Astrocyte (in vitro differentiated cells and primary cell): ENCODE data around the gene HLCS. TPM values are rescaled to one million over a fixed set of nuclear protein-coding genes. Genes with fewer than 3 reads are reported as not detected.

Source experiments
- DNase-seq: peaks from one replicate; pipeline ENCODE4 v3.0.0-alpha.2; 2010; ENCODE audit warnings: low read depth
- FAIRE-seq: peaks from 2 replicates; lab custom pipeline; 2011; peaks lifted over from hg19 to GRCh38; lab: Jason Lieb, UNC
- H2AFZ ChIP-seq: 2 replicates; pipeline ENCODE4 v1.6.0; 2012; ENCODE audit warnings: low read depth, low read length, inconsistent platforms
- H3K27ac ChIP-seq: 2 replicates; pipeline ENCODE4 v1.5.1; 2011; ENCODE audit warnings: low read depth, low read length, inconsistent platforms
- H3K27me3 ChIP-seq: 2 replicates; pipeline ENCODE4 v1.6.0; 2011; ENCODE audit warnings: low read length, inconsistent platforms; ENCODE audit not compliant: insufficient read depth
- H3K36me3 ChIP-seq: 2 replicates; pipeline ENCODE4 v1.5.1; 2011; ENCODE audit warnings: low read length, inconsistent platforms; ENCODE audit not compliant: insufficient read depth
- H3K4me1 ChIP-seq: 2 replicates; pipeline ENCODE4 v1.5.1; 2011; ENCODE audit warnings: low read length, inconsistent platforms; ENCODE audit not compliant: insufficient read depth
- H3K4me2 ChIP-seq: 2 replicates; pipeline ENCODE4 v1.6.0; 2012; ENCODE audit warnings: low read length, inconsistent platforms
- H3K4me3 ChIP-seq: 2 replicates; pipeline ENCODE4 v1.5.1; 2011; ENCODE audit warnings: low read depth, mild to moderate bottlenecking, low read length, inconsistent platforms; ENCODE audit not compliant: insufficient read depth
- H3K79me2 ChIP-seq: 2 replicates; pipeline ENCODE4 v1.6.0; 2012; ENCODE audit warnings: mild to moderate bottlenecking, low read length, inconsistent platforms; ENCODE audit not compliant: insufficient read depth
- H3K9ac ChIP-seq: 2 replicates; pipeline ENCODE4 v1.6.0; 2012; ENCODE audit warnings: mild to moderate bottlenecking, low read length, inconsistent platforms
- H3K9me3 ChIP-seq: 2 replicates; pipeline ENCODE4 v1.5.1; 2012; ENCODE audit warnings: low read depth, mild to moderate bottlenecking, low read length, inconsistent platforms; ENCODE audit not compliant: insufficient read depth
- H4K20me1 ChIP-seq: 2 replicates; pipeline ENCODE4 v1.6.0; 2012; ENCODE audit warnings: low read length, inconsistent platforms; ENCODE audit not compliant: insufficient read depth
- H3K27ac Mint-ChIP-seq: one replicate; pipeline ENCODE4 v1.8.0; 2021; ENCODE audit warnings: mild to moderate bottlenecking, mixed read lengths; ENCODE audit not compliant: unreplicated experiment
- H3K27me3 Mint-ChIP-seq: one replicate; pipeline ENCODE4 v1.8.0; 2021; ENCODE audit warnings: low read depth, mixed read lengths; ENCODE audit not compliant: unreplicated experiment
- H3K36me3 Mint-ChIP-seq: one replicate; pipeline ENCODE4 v1.8.0; 2021; ENCODE audit warnings: low read depth, mixed read lengths; ENCODE audit not compliant: unreplicated experiment
- H3K4me1 Mint-ChIP-seq: one replicate; pipeline ENCODE4 v1.8.0; 2021; ENCODE audit warnings: low read depth, mixed read lengths; ENCODE audit not compliant: unreplicated experiment
- H3K4me3 Mint-ChIP-seq: one replicate; pipeline ENCODE4 v1.8.0; 2021; ENCODE audit warnings: mild to moderate bottlenecking, moderate library complexity, mixed read lengths; ENCODE audit not compliant: unreplicated experiment
- H3K9me3 Mint-ChIP-seq: one replicate; pipeline ENCODE4 v1.8.0; 2021; ENCODE audit warnings: mild to moderate bottlenecking, mixed read lengths; ENCODE audit not compliant: unreplicated experiment
- EZH2 ChIP-seq: IDR thresholded peaks from 2 replicates; pipeline ENCODE4 v1.6.1; 2012; ENCODE audit warnings: mild to moderate bottlenecking, low read length, inconsistent platforms; ENCODE audit not compliant: insufficient read depth
- total RNA-seq: library from RNA; stranded (reverse); gene quantifications from 2 replicates; pipeline ENCODE4 v1.2.1, GENCODE V29; 2021
- TF ChIP-seq, protein P1 (sequence below): IDR thresholded peaks from 2 replicates; pipeline ENCODE4 v1.5.1; 2011; ENCODE audit warnings: low read depth, mild to moderate bottlenecking, inconsistent platforms, low read length, moderate library complexity; ENCODE audit not compliant: insufficient read depth

The HLCS gene
- total RNA-seq, 1 donor from 2014 or later = 20.9 TPM

DNA sequence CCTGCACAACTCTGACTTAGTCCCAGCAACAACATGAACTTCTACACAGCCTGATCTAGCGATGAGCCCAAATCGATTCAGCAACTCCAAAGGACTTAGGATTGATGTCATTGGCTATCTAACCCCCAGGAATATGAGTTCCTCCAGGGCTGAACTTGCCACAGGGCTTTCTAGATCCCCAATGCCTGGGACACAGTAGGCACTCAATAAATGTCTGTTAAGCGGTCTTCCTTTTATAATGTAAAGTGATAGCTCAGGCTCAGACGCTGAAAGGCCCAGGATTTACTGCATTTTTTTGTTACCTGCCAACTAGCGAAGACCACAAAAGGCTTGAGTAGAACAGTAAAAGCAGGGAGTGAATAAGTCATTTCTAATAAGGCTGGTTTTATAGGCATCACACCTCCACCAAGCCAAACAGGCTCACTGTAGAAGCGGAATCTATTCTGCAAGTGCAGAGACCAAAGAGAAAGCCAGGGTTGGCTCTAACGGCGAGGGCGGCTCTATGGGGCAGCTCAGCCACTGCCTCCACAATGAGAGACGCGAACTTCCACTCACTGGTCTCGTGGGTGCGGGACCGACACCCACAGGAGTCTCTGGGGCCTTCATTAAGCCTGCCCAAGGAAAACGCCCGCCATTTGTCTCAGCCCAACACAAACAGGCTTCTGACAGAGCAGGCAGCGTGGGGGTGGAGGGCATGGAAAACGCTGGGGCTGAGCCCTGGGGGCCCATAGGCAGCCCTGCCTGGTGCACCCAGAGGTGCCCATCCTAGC is 52.0 kb downstream of the HLCS start:
- DNase-seq = no peak
- Histone ChIP-seq H3K4me2 (no peak overlapping the region), H3K4me3 (no peak overlapping the region)

DNA sequence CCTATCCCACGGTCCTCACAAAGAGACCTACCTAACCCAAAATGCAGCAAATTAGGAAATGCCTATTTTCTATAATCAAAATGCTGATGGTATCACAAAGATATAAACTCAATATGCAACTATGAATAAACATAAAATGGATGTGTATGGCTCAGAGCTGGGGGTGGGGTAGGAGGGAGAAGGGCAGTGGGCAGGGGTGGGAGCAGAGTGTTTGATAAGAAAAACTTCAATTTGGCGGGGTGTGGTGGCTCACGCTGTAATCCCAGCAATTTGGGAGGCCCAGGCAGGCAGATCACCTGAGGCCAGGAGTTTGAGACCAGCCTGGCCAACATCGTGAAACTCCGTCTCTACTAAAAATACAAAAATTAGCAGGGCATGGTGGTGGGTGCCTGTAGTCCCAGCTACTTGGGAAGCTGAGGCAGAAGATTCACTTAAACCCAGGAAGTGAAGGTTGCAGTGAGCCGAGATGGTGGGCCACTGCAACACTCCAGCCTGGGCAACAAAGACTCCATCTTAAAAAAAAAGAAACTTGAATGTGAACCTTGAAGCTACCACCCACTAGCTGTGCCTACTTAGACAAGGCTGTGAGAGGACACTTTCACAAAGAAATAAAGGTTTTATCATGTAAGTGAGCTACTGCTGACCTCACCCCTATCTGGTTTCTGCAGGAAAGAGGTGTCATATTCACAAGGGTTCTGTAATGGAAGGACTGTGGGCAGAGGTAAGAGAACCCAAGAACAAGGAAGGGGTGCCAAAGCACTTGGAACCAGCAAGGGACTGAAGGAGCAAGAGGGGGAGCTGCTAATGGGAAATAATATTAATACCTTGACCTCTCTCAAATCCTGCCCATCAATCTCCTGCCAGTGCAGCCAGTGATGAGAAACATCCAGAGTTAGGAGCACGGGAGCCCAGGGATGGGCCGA is 53.0 kb downstream of the HLCS start:
- Mint-ChIP-seq H3K27me3 (no peaks in the 10 kb centered on the region), H3K9me3 (no peaks in the 10 kb centered on the region), H3K4me1 (peaks cover 14% of the 10 kb centered on the region), H3K4me3 (no peak overlapping the region), H3K27ac (peak overlapping the region; percentile 36), H3K36me3 (peaks cover 5% of the 10 kb centered on the region)
- FAIRE-seq (no peak), DNase-seq (no peak)
- H2AFZ ChIP-seq = no peak overlapping the region
- H3K9me3 ChIP-seq = no peaks in the 10 kb centered on the region
- peaks cover 26% of the 10 kb centered on the region for H3K4me1 ChIP-seq
- H3K9ac ChIP-seq = no peak overlapping the region
- no peaks in the 10 kb centered on the region for H3K27me3 ChIP-seq
- no peak overlapping the region for H3K4me2 ChIP-seq
- H3K36me3 ChIP-seq = no peaks in the 10 kb centered on the region
- TF ChIP-seq, protein P1, sequence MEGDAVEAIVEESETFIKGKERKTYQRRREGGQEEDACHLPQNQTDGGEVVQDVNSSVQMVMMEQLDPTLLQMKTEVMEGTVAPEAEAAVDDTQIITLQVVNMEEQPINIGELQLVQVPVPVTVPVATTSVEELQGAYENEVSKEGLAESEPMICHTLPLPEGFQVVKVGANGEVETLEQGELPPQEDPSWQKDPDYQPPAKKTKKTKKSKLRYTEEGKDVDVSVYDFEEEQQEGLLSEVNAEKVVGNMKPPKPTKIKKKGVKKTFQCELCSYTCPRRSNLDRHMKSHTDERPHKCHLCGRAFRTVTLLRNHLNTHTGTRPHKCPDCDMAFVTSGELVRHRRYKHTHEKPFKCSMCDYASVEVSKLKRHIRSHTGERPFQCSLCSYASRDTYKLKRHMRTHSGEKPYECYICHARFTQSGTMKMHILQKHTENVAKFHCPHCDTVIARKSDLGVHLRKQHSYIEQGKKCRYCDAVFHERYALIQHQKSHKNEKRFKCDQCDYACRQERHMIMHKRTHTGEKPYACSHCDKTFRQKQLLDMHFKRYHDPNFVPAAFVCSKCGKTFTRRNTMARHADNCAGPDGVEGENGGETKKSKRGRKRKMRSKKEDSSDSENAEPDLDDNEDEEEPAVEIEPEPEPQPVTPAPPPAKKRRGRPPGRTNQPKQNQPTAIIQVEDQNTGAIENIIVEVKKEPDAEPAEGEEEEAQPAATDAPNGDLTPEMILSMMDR = no peak
- TF ChIP-seq EZH2 = no peak
- no peak overlapping the region for H3K27ac ChIP-seq
- peaks cover 5% of the 10 kb centered on the region for H3K79me2 ChIP-seq
- H3K4me3 ChIP-seq = no peak overlapping the region
- H4K20me1 ChIP-seq = no peaks in the 10 kb centered on the region

More for the DNA sequence above, 52.0 kb downstream of the HLCS start:
- FAIRE-seq = no peak
- H3K9me3 Mint-ChIP-seq = no peaks in the 10 kb centered on the region
- H3K36me3 Mint-ChIP-seq = peaks cover 5% of the 10 kb centered on the region
- H3K4me1 ChIP-seq = peaks cover 20% of the 10 kb centered on the region
- H3K79me2 ChIP-seq = peaks cover 5% of the 10 kb centered on the region
- no peaks in the 10 kb centered on the region for H3K27me3 ChIP-seq
- H3K4me3 Mint-ChIP-seq = no peak overlapping the region
- H3K9ac ChIP-seq = no peak overlapping the region
- peaks cover 14% of the 10 kb centered on the region for H3K4me1 Mint-ChIP-seq
- H3K27ac Mint-ChIP-seq = no peak overlapping the region
- H2AFZ ChIP-seq = no peak overlapping the region
- no peaks in the 10 kb centered on the region for H3K36me3 ChIP-seq
- no peaks in the 10 kb centered on the region for H4K20me1 ChIP-seq
- no peaks in the 10 kb centered on the region for H3K9me3 ChIP-seq
- TF ChIP-seq, protein P1 = no peak
- no peak for TF ChIP-seq EZH2
- H3K27me3 Mint-ChIP-seq = no peaks in the 10 kb centered on the region
- H3K27ac ChIP-seq = no peak overlapping the region
